D721Med (cell line): ENCODE results near the gene LALBA.

Source experiments
- DNase-seq: peaks from one replicate; pipeline ENCODE4 v3.0.0; 2011; ENCODE audit warnings: low spot score; ENCODE audit not compliant: insufficient read length
- FAIRE-seq: peaks from 2 replicates; lab custom pipeline; 2011; peaks lifted over from hg19 to GRCh38; lab: Jason Lieb, UNC
- TF ChIP-seq, protein P1 (sequence below): IDR thresholded peaks from 2 replicates; pipeline ENCODE4 v1.5.1; 2012; ENCODE audit warnings: mild to moderate bottlenecking, control low read depth; ENCODE audit not compliant: insufficient read depth; ENCODE audit errors: missing control alignments

The LALBA gene

GRCh38 chr12:48569946-48570345 lies at the start of gene LALBA:
LALBA (minus strand) TSS chr12:48570046; CDS start chr12:48570020, 26 bp downstream.
- FAIRE-seq (no peak), DNase-seq (no peak)
- TF ChIP-seq, protein P1, sequence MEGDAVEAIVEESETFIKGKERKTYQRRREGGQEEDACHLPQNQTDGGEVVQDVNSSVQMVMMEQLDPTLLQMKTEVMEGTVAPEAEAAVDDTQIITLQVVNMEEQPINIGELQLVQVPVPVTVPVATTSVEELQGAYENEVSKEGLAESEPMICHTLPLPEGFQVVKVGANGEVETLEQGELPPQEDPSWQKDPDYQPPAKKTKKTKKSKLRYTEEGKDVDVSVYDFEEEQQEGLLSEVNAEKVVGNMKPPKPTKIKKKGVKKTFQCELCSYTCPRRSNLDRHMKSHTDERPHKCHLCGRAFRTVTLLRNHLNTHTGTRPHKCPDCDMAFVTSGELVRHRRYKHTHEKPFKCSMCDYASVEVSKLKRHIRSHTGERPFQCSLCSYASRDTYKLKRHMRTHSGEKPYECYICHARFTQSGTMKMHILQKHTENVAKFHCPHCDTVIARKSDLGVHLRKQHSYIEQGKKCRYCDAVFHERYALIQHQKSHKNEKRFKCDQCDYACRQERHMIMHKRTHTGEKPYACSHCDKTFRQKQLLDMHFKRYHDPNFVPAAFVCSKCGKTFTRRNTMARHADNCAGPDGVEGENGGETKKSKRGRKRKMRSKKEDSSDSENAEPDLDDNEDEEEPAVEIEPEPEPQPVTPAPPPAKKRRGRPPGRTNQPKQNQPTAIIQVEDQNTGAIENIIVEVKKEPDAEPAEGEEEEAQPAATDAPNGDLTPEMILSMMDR: no peak

GRCh38 chr12:48618541-48618940 lies 48.7 kb upstream of the LALBA start:
- DNase-seq: peak; percentile 49
- TF ChIP-seq, protein P1: peak; percentile 96
- FAIRE-seq: peak; percentile 44

- TF ChIP-seq, protein P1: no peak
- DNase-seq: no peak
- FAIRE-seq: no peak
Observed at GRCh38 chr12:48615681-48616080, 45.8 kb upstream of the LALBA start.

- DNase-seq (no peak), FAIRE-seq (no peak)
- TF ChIP-seq, protein P1: no peak
Observed at GRCh38 chr12:48613321-48613720, 43.5 kb upstream of the LALBA start.

- TF ChIP-seq, protein P1: no peak
- DNase-seq: no peak
- FAIRE-seq: no peak
Observed at GRCh38 chr12:48602192-48602989, 32.5 kb upstream of the LALBA start.

DNA sequence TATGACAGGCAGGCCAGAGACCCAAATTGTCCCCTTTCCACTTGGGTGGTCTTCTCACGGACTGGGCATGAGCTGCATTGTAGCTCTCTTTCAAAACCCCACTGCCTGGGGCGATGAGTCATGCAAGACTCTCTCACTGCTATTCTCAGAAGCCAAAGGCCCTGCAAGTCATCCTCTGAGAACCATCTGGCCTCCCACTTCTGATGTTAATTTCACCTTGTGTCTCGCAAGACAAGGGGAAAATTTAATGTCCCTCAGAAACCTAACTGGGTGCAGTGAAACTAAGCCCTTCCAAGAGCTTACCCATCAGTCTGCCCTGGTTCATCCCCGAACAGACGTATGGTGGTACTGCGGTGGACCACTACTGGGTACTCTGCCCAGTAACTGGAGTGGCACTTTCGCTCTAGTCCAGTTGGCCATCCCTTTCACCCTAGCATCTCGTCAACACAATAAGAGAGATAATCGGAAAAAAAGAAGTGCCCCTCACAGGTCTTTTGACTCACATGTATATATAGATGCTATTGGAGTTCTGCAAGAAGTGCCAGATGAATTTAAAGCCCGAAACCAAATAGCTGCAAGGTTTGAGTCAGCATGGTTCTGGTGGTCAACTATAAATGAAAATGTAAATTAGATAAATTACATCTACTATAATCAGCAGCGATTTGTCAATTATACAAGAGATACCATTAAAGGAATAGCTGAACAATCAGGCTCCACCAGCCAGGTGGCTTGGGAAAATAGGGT lies 31.3 kb upstream of the LALBA start:
- DNase-seq: no peak
- TF ChIP-seq, protein P1: no peak
- FAIRE-seq: no peak

GRCh38 chr12:48600552-48600951 lies 30.7 kb upstream of the LALBA start:
- no peak for FAIRE-seq
- no peak for DNase-seq
- TF ChIP-seq, protein P1: no peak
